ENCODE data around the gene TECTB. TPM values are rescaled to one million over a fixed set of nuclear protein-coding genes. Genes with fewer than 3 reads are reported as not detected.

Gene TECTB
- total RNA-seq, 1 experiment from 2014 or later: 0.07 TPM

GRCh38 chr10:112260831-112261230 lies 22.4 kb upstream of the TECTB start:
- ChIA-PET RAD21 (ENCODE audit: low non-redundant PET in 1 of 2, low total read pairs in 2 of 2, uncharacterized antibody in 2 of 2, unreplicated experiment in 2 of 2) (no interaction called here), POLR2A (no interaction called here), CTCF (no interaction called here)
- H3K4me2 ChIP-seq (ENCODE audit: low read length): no peak overlapping the region
- H3K79me2 ChIP-seq (ENCODE audit: insufficient read depth, low read length): no peaks in the 10 kb centered on the region
- TF ChIP-seq ELF1 (IDR thresholded peaks at IDR 0.05; ENCODE audit: borderline replicate concordance, low read depth) (no peak), JUND (IDR thresholded peaks at IDR 0.05) (no peak), POLR2A (IDR thresholded peaks at IDR 0.05; ENCODE audit: borderline replicate concordance, extremely low read depth, insufficient read depth, insufficient read length) (no peak), EZH2 (IDR thresholded peaks at IDR 0.05) (no peak), YY1 (IDR thresholded peaks at IDR 0.05; ENCODE audit: extremely low read depth, insufficient replicate concordance, low read depth, low read length) (no peak), EZH2phosphoT487 (IDR thresholded peaks at IDR 0.05; ENCODE audit: borderline replicate concordance) (no peak), EGR1 (IDR thresholded peaks at IDR 0.05; ENCODE audit: low read depth) (no peak), SRF (IDR thresholded peaks at IDR 0.05; ENCODE audit: low read depth) (no peak), ZNF274 (IDR thresholded peaks at IDR 0.05; ENCODE audit: low read depth, low read length) (no peak), TCF7L2 (IDR thresholded peaks at IDR 0.05; ENCODE audit: borderline replicate concordance, extremely low read depth, insufficient read depth, insufficient read length) (no peak), CEBPB (IDR thresholded peaks at IDR 0.05; ENCODE audit: low read depth) (no peak), ATF3 (IDR thresholded peaks at IDR 0.05) (no peak), ZBTB33 (IDR thresholded peaks at IDR 0.05; ENCODE audit: extremely low read depth, insufficient replicate concordance, low read length) (no peak), RAD21 (IDR thresholded peaks at IDR 0.05; ENCODE audit: low read depth) (no peak), ZFX (IDR thresholded peaks at IDR 0.05) (no peak), MAX (IDR thresholded peaks at IDR 0.05) (no peak), FOSL1 (IDR thresholded peaks at IDR 0.05; ENCODE audit: low read depth) (no peak), REST (IDR thresholded peaks at IDR 0.05; ENCODE audit: low read depth) (no peak)
- no peaks in the 10 kb centered on the region for H3K27me3 ChIP-seq (ENCODE audit: insufficient read depth, low read length)
- no peak overlapping the region for H3K9ac ChIP-seq (ENCODE audit: low read length)
- no peaks in the 10 kb centered on the region for H3K9me2 ChIP-seq (ENCODE audit: insufficient read depth)
- no peak overlapping the region for H3K27ac ChIP-seq (ENCODE audit: low read depth, low read length)
- no peaks in the 10 kb centered on the region for H4K20me1 ChIP-seq (ENCODE audit: insufficient read depth)
- H3K36me3 ChIP-seq (ENCODE audit: control insufficient read depth in 1 of 2, insufficient read depth in 2 of 2, low read length in 2 of 2): no peaks in the 10 kb centered on the region
- intact Hi-C loops (cut with micrococcal nuclease): no loop called here
- BruUV-seq (replicated peaks): no TSS peak
- ATAC-seq (no peak), DNase-seq (ENCODE audit: low read depth, low spot score) (no peak)
- H2AFZ ChIP-seq (ENCODE audit: low read depth, low read length, poor library complexity, severe bottlenecking): no peak overlapping the region
- H3K4me3 ChIP-seq (replicated peaks in 1 of 2; ENCODE audit: low read depth in 1 of 2, low read length in 2 of 2): no peak overlapping the region
- H3K4me1 ChIP-seq (ENCODE audit: control insufficient read depth in 1 of 2, insufficient read depth in 2 of 2, low read length in 2 of 2): peaks cover 0 to 4% of the 10 kb centered on the region in 2 experiments; a peak in 1 of 4 replicates
- H3K9me3 ChIP-seq (ENCODE audit: control insufficient read depth in 1 of 2, insufficient read depth in 1 of 2, low read depth in 1 of 2, low read length in 2 of 2): no peaks in the 10 kb centered on the region

All from HCT116 (cell line).